IPS DF 6.9 (cell line): Measurements from ENCODE around the gene SLC25A22.
A peak's percentile ranks its signal among the peaks of the same experiment; 100 is the strongest.

Experiments used
- DNase-seq: peaks from one replicate; pipeline ENCODE4 v3.0.0-alpha.2; 2013; ENCODE audit warnings: low read depth, low spot score
- H3K27ac ChIP-seq: one replicate; pipeline ENCODE4 v1.5.1; 2013; ENCODE audit warnings: low read length, control low read depth
- H3K27me3 ChIP-seq: 2 replicates; pipeline ENCODE4 v1.6.1; 2013; ENCODE audit warnings: mild to moderate bottlenecking, low read length; ENCODE audit not compliant: control insufficient read depth, insufficient read depth
- H3K36me3 ChIP-seq: 2 replicates; pipeline ENCODE4 v1.6.1; 2013; ENCODE audit warnings: low read length; ENCODE audit not compliant: control insufficient read depth, insufficient read depth
- H3K4me1 ChIP-seq: 2 replicates; pipeline ENCODE4 v1.6.1; 2013; ENCODE audit warnings: low read length; ENCODE audit not compliant: control insufficient read depth, insufficient read depth
- H3K4me3 ChIP-seq: 2 replicates; pipeline ENCODE4 v1.5.1; 2013; ENCODE audit warnings: mild to moderate bottlenecking, low read length
- H3K9me3 ChIP-seq: 2 replicates; pipeline ENCODE4 v1.6.1; 2013; ENCODE audit warnings: low read length, inconsistent platforms; ENCODE audit not compliant: control insufficient read depth, insufficient read depth
- WGBS: extraction: QIAGEN DNeasy Blood & Tissue Kit; methylation state at CpG from one replicate; pipeline ENCODE4 v1.1.7; 2013; ENCODE audit warnings: mixed read lengths, missing lambda C conversion rate; ENCODE audit not compliant: insufficient read length, insufficient coverage; 5-methylcytosine and 5-hydroxymethylcytosine counted together

Gene SLC25A22

GRCh38 chr11:801097-801780 is 3.2 kb upstream of the SLC25A22 start:
- no peak overlapping the region for H3K27ac ChIP-seq
- no peak overlapping the region for H3K4me3 ChIP-seq
- DNase-seq, result no peak
- no CpG with 5 or more reads among the region's 20 CpGs for WGBS
- H3K27me3 ChIP-seq, result no peaks in the 10 kb centered on the region
- H3K36me3 ChIP-seq, result peaks cover 26% of the 10 kb centered on the region
- H3K9me3 ChIP-seq, result no peaks in the 10 kb centered on the region
- H3K4me1 ChIP-seq, result peaks cover 9% of the 10 kb centered on the region

DNA sequence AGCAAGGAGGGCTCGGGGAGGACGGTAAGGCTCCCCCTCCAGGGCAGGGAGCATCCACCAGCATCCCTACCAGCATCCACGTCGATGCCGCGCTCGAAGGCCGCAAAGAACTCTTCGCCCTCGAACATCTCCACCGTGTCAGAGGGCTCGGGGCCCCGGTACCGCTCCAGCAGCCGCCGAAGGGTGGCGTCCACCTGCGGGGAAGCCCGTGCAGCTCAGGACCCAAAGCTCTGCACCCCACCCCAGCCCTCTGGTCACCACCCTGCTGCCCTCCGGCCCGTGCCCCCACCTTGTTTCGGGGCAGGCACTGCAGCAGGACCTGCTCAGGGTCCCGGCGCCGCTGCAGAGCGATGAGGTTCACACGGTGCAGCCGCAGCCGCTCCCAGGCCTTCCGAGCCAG is 2.4 kb upstream of the SLC25A22 start:
- peaks cover 11% of the 10 kb centered on the region for H3K4me1 ChIP-seq
- H3K9me3 ChIP-seq, result no peaks in the 10 kb centered on the region
- no peak overlapping the region for H3K27ac ChIP-seq
- no CpG with 5 or more reads among the region's 30 CpGs for WGBS
- DNase-seq, result no peak
- peaks cover 26% of the 10 kb centered on the region for H3K36me3 ChIP-seq
- H3K4me3 ChIP-seq, result no peak overlapping the region
- no peaks in the 10 kb centered on the region for H3K27me3 ChIP-seq

- no peaks in the 10 kb centered on the region for H3K9me3 ChIP-seq
- peaks cover 11% of the 10 kb centered on the region for H3K4me1 ChIP-seq
- no peak overlapping the region for H3K4me3 ChIP-seq
- no CpG with 5 or more reads among the region's 32 CpGs for WGBS
- H3K27me3 ChIP-seq, result no peaks in the 10 kb centered on the region
- no peak for DNase-seq
- peaks cover 26% of the 10 kb centered on the region for H3K36me3 ChIP-seq
- no peak overlapping the region for H3K27ac ChIP-seq
These were observed 1.7 kb upstream of the SLC25A22 start for GRCh38 chr11:799641-800316.

DNA sequence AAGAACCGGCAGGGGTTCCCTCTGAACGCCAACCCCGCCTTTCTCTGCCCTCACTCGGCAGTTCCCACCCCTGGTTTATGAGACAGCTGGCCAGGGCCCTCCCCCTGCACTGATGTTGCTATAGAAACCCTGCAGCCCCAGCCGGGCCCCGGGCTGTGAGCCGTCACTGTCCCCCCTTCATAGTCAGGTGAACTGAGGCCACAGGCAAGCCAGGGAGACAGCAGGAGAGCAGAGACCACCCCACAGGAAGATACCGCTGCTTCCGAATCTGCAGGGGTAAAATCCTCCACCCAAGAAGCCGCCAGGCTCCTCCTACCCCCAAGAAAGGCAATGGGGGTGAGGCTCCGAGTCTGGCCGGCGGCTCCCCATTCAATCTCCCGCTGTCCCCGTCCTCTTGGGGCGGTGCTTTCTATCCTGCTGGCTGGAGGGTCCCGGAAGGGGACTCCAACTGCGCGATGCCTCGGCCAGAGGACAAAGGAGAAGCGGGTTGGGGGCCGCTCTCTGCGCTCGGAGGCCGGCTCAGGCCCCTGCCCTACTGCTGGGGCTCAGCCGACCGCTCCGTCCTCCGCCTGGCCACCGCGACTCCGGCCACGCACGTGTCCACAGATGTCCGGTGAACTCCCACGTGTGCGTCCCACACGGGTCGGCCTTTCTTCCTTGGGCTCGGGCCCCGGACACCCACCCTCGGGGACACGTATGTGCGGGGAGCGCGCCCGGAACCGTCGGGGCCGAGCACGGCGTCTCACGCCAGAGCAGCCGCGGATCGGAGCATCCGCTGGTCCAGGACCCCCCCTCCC is 587 bp downstream of the SLC25A22 start:
- no peak overlapping the region for H3K27ac ChIP-seq

GRCh38 chr11:796565-797295 is 1.4 kb downstream of the SLC25A22 start:
- Histone ChIP-seq H3K36me3 (peaks cover 19% of the 10 kb centered on the region), H3K27ac (no peak overlapping the region), H3K27me3 (no peaks in the 10 kb centered on the region), H3K4me3 (peak overlapping the region; percentile 60; the same call in 1 of the 2 replicates), H3K4me1 (peaks cover 7% of the 10 kb centered on the region), H3K9me3 (no peaks in the 10 kb centered on the region)
- WGBS, result no CpG with 5 or more reads among the region's 18 CpGs
- DNase-seq, result no peak

More for the DNA sequence above, 587 bp downstream of the SLC25A22 start:
- no peaks in the 10 kb centered on the region for H3K9me3 ChIP-seq
- H3K27me3 ChIP-seq, result no peaks in the 10 kb centered on the region
- no CpG with 5 or more reads among the region's 57 CpGs for WGBS
- H3K36me3 ChIP-seq, result peaks cover 24% of the 10 kb centered on the region
- H3K4me3 ChIP-seq, result peak overlapping the region; percentile 60
- peaks cover 7% of the 10 kb centered on the region for H3K4me1 ChIP-seq
- DNase-seq, result no peak

GRCh38 chr11:795634-796564 is 2.2 kb downstream of the SLC25A22 start:
- Histone ChIP-seq H3K27ac (no peak overlapping the region), H3K27me3 (no peaks in the 10 kb centered on the region), H3K9me3 (no peaks in the 10 kb centered on the region), H3K4me1 (peaks cover 7% of the 10 kb centered on the region), H3K36me3 (peaks cover 18% of the 10 kb centered on the region), H3K4me3 (no peak overlapping the region)
- WGBS, result no CpG with 5 or more reads among the region's 26 CpGs
- DNase-seq, result no peak

GRCh38 chr11:794766-795633 is 3.1 kb downstream of the SLC25A22 start:
- Histone ChIP-seq H3K36me3 (peaks cover 10% of the 10 kb centered on the region; the same call in 1 of the 2 replicates), H3K27me3 (no peaks in the 10 kb centered on the region), H3K9me3 (no peaks in the 10 kb centered on the region), H3K4me1 (peaks cover 9% of the 10 kb centered on the region), H3K27ac (no peak overlapping the region), H3K4me3 (no peak overlapping the region)
- DNase-seq, result no peak
- no CpG with 5 or more reads among the region's 38 CpGs for WGBS

GRCh38 chr11:794013-794765 is 3.9 kb downstream of the SLC25A22 start:
- Histone ChIP-seq H3K9me3 (no peaks in the 10 kb centered on the region), H3K4me3 (no peak overlapping the region), H3K4me1 (peaks cover 9% of the 10 kb centered on the region), H3K27ac (no peak overlapping the region), H3K36me3 (peaks cover 7% of the 10 kb centered on the region; the same call in 1 of the 2 replicates), H3K27me3 (no peaks in the 10 kb centered on the region)
- DNase-seq, result no peak
- WGBS, result no CpG with 5 or more reads among the region's 31 CpGs
